Forelimb muscle (tissue), 1 donor: ENCODE measurements around the gene ITGAX. TPM values are rescaled to one million over a fixed set of nuclear protein-coding genes. Genes with fewer than 3 reads are reported as not detected.

Experiments
- polyA plus RNA-seq: library from polyadenylated mRNA; unstranded; fragments of 120-200 nt; gene quantifications from one replicate; pipeline ENCODE4 v1.2.1, GENCODE V29; 2013; ENCODE audit not compliant: insufficient read length

Gene ITGAX
- polyA plus RNA-seq, 1 donor, result 0.81 TPM

Other genes starting within 250 kb of the ITGAX start
- 25.2 TPM for gene BCKDK, start 246.8 kb upstream of the ITGAX start, polyA plus RNA-seq
- gene KAT8, start 237.5 kb upstream of the ITGAX start, polyA plus RNA-seq, result 54.9 TPM
- 0.09 TPM for gene PRSS8, start 219.4 kb upstream of the ITGAX start, polyA plus RNA-seq
- gene PRSS36, start 205.1 kb upstream of the ITGAX start, polyA plus RNA-seq, result 1.0 TPM
- 351 TPM for gene FUS, start 175.0 kb upstream of the ITGAX start, polyA plus RNA-seq
- gene PYCARD, start 152.4 kb upstream of the ITGAX start, polyA plus RNA-seq, result 4.8 TPM
- 82.7 TPM for gene TRIM72, start 141.1 kb upstream of the ITGAX start, polyA plus RNA-seq
- gene PYDC1, start 138.0 kb upstream of the ITGAX start, polyA plus RNA-seq, result 2.1 TPM
- gene ITGAM, start 95.2 kb upstream of the ITGAX start, polyA plus RNA-seq, result 3.2 TPM
- gene ITGAD, start 38.2 kb downstream of the ITGAX start, polyA plus RNA-seq, result 0.78 TPM
- 334 TPM for gene COX6A2, start 73.2 kb downstream of the ITGAX start, polyA plus RNA-seq
- 2.4 TPM for gene ZNF843, start 87.6 kb downstream of the ITGAX start, polyA plus RNA-seq
- gene ARMC5, start 104.3 kb downstream of the ITGAX start, polyA plus RNA-seq, result 8.2 TPM
- gene TGFB1I1, start 117.0 kb downstream of the ITGAX start, polyA plus RNA-seq, result 105 TPM
- 6.2 TPM for gene SLC5A2, start 127.9 kb downstream of the ITGAX start, polyA plus RNA-seq
- gene RUSF1, start 153.2 kb downstream of the ITGAX start, polyA plus RNA-seq, result 45.5 TPM
- 12.3 TPM for gene AHSP, start 172.7 kb downstream of the ITGAX start, polyA plus RNA-seq